ENCODE results near the gene ENTPD1.

DNA sequence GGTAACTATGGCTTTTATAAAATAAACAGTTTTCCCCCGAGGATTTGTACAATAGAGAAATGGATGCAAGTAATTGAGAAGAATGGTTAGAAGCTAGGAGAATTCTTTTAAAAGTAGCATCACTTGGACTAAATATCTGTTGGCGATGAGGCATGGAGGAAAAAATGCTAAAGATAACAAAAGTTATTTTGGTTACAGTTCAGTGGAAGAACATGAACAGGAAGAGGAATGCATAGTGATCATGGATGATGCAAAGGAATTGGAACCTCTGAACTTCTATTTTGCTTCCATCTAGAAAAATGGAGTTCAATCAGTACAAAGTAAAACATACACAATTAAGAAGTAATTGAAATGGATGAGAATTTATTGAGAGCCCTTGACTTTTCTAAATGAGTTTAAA, 32.9 kb downstream of the ENTPD1 start:
- TF ChIP-seq, protein P1, sequence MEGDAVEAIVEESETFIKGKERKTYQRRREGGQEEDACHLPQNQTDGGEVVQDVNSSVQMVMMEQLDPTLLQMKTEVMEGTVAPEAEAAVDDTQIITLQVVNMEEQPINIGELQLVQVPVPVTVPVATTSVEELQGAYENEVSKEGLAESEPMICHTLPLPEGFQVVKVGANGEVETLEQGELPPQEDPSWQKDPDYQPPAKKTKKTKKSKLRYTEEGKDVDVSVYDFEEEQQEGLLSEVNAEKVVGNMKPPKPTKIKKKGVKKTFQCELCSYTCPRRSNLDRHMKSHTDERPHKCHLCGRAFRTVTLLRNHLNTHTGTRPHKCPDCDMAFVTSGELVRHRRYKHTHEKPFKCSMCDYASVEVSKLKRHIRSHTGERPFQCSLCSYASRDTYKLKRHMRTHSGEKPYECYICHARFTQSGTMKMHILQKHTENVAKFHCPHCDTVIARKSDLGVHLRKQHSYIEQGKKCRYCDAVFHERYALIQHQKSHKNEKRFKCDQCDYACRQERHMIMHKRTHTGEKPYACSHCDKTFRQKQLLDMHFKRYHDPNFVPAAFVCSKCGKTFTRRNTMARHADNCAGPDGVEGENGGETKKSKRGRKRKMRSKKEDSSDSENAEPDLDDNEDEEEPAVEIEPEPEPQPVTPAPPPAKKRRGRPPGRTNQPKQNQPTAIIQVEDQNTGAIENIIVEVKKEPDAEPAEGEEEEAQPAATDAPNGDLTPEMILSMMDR (IDR thresholded peaks at IDR 0.05), result no peak
- TF ChIP-seq POLR2AphosphoS5 (IDR thresholded peaks at IDR 0.05), result no peak

Measured in esophagus muscularis mucosa (tissue), 3 donors.